ENCODE results near the gene RPS6KA5.
"Not testable (repeated sequence)": the region's sequence is repeated elsewhere in the genome, so short reads cannot be mapped to it uniquely, and the experiment has no call there.

RPS6KA5 gene

GRCh38 chr14:91060351-91061055 lies at the start of gene RPS6KA5:
Gene RPS6KA5, minus strand, starts transcription at chr14:91060641. Its CDS starts 207 bp downstream, at chr14:91060434.
- DNase-seq, result peak; percentile 100

GRCh38 chr14:91108941-91109611 lies 48.6 kb upstream of the RPS6KA5 start:
- peak; percentile 46 for DNase-seq

- no peak for DNase-seq
Observed at GRCh38 chr14:91103116-91103515, 42.7 kb upstream of the RPS6KA5 start.

- peak; percentile 7 for DNase-seq
Observed at GRCh38 chr14:91100102-91100501, 39.7 kb upstream of the RPS6KA5 start.

GRCh38 chr14:91098591-91098990 lies 38.1 kb upstream of the RPS6KA5 start:
- DNase-seq, result no peak

GRCh38 chr14:91097657-91098056 lies 37.2 kb upstream of the RPS6KA5 start:
- not testable (repeated sequence) for DNase-seq

GRCh38 chr14:91095178-91095577 lies 34.7 kb upstream of the RPS6KA5 start:
- no peak for DNase-seq

DNA sequence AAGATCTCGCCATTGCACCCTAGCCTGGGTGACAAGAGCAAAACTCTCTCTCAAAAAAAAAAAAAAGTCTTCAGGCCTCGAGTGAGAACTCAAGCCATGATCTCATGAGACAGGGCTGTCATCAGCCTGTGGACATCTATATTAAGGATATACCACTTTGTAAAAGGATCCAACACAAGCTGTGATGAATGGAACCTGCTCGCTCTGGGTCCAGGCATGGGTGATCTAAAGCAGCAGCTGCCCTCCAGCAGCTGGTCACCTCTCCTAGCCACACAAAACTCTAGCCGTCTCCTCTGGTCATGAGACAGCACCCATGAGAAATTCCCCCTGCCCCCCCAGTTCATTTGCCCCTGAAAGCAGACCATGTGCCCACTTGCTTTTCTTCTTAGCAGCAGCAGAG lies 34.3 kb upstream of the RPS6KA5 start:
- no peak for DNase-seq

GRCh38 chr14:91093743-91094472 lies 33.5 kb upstream of the RPS6KA5 start:
- not testable (repeated sequence) for DNase-seq

DNA sequence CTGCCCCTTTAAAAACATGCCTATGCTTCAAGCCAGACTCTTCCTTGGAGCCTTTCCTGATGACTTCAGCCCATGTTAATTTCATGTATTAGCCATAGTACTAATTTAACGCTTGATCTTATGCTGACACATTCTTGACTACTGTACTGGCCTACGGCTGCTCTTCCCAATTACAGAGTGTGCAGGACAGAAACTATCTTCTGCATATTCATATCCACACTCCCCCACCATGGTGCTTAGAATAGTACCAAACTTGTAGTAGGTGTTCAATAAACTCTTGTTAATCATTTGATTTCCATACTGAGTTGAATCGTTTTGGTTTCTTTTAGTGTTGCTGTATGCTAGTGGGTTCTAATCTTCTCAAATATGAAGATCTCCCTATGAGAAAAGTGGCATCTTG lies 31.6 kb upstream of the RPS6KA5 start:
- no peak for DNase-seq

DNA sequence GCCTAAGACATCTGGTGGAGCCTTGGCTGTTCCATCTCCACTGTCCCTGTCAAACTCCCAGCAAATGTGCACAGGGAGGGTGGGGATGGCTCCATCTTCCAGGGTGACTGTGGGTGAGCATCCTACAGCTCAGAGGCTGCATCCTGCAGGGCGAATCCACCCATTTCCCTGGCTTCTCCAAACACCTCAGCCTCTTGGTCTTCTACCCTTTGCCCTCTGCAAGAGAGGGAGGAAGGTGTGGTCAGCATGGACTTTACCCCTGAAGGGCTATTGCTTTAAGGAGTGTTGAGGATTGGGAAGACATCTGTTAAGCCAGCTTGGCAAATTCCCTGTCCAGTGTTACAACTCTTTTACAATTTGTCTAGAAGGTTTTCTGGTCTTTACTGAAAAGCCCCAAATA lies 30.3 kb upstream of the RPS6KA5 start:
- no peak for DNase-seq

DNA sequence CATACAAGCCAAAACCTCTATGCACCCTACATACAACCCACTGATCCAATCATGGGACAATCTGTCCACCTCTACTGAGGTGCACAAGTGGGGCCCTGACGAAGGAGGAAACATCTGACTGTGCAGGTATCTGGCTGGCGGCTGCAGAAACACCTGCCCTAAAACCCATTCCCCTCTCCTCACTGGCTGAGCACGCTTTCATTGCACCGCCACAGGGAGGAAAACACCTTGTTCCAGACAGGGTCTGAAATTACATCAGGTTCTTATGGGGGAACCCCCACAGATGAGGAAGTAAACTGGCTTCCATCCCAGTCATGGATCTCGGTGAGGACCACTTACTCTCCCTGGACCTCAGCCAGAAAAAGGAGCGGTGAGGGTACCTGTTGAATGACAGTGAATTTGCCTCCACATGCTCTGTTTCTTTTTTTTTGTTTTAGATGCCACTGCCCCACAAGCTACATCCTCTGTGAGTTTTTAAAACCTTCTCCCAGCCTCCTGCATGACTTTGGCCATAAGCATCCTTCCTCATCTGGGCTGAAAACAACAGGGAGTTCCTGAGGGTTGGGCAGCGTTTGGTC lies 29.6 kb upstream of the RPS6KA5 start:
- DNase-seq, result no peak

- no peak for DNase-seq
Observed at GRCh38 chr14:91088585-91089235, 28.3 kb upstream of the RPS6KA5 start.

DNA sequence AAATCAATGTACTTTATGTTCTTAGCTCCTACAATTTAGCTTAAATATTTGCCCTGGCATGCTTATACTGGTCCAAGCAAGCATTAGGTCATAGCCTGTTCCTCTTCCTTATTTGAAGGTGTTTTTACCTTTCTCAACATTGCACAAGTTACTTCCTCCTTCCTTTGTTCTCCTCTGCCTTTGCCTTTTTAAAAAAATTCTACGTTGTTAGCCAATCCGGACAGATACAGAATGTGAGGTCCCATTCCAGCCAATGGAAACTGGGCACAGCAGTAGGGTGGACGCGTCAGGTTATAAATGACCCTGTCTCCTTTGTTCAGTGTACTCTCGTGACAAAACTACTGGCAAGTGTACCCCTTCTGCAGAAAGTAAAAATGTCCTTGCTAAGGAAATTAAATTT lies 27.0 kb upstream of the RPS6KA5 start:
- not testable (repeated sequence) for DNase-seq

GRCh38 chr14:91084516-91084915 lies 24.1 kb upstream of the RPS6KA5 start:
- no peak for DNase-seq

- DNase-seq, result no peak
Observed at GRCh38 chr14:91082282-91082681, 21.8 kb upstream of the RPS6KA5 start.

DNA sequence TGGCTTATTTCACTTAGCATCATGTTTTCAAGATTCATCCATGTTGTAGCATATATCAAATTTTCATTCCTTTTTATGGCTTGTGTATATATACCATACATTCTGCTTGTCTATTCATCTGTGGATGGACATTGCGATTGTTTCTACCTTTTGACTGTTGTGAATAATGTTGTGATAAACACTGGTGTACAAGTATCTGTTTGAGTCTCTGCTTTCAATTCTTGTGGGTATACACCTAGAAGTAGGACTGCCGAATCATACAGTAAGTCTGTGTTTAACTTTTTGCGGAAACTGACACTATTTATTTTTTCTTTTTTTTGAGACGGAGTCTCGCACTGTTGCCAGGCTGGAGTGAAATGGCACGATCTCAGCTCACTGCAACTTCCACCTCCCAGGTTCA lies 19.6 kb upstream of the RPS6KA5 start:
- DNase-seq, result no peak

- DNase-seq, result peak; percentile 64
Observed at GRCh38 chr14:91078095-91078737, 17.8 kb upstream of the RPS6KA5 start.

GRCh38 chr14:91075553-91075952 lies 15.1 kb upstream of the RPS6KA5 start:
- DNase-seq, result no peak

GRCh38 chr14:91070572-91070971 lies 10.1 kb upstream of the RPS6KA5 start:
- no peak for DNase-seq

- DNase-seq, result no peak
Observed at GRCh38 chr14:91068642-91069041, 8.2 kb upstream of the RPS6KA5 start.

DNA sequence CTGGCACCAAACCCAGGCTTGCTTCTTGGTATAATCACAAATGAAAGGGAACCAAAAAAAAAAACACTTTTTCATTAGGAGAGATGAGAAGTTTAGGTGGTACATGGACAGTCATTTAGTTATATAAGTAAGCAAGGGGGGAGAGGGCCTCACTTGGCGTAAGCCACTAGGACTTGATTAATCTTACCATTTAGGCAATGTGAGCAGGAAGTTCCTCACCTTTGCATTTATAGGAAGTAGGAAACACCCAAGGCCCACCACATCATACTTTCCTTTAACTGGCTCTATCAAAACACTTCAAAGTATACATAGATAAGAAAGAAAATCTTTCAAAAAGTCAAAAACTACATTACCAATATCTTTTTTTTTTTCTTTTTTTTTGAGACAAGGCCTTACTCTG lies 6.7 kb upstream of the RPS6KA5 start:
- DNase-seq, result peak; percentile 21

Measured in stimulated activated naive CD4-positive, alpha-beta T cell treated with Interleukin-2 at 50 U/mL for 16 hours (primary cell).